Naive B cell (primary cell): ENCODE measurements around the gene POLR3C. TPM values are rescaled to one million over a fixed set of nuclear protein-coding genes. Genes with fewer than 3 reads are reported as not detected.
"Not testable (repeated sequence)": the region's sequence is repeated elsewhere in the genome, so short reads cannot be mapped to it uniquely, and the experiment has no call there.

Experiments used
- ATAC-seq, 2 donors: fragments of 150-1000 bp; cut with Tn5 transposase; 2 replicates each; pipeline ENCODE4 v1.10.0; 2021; ENCODE audit warnings: low read depth in 2 of 2, mild to moderate bottlenecking in 2 of 2, moderate library complexity in 2 of 2
- DNase-seq: peaks from one replicate; pipeline ENCODE4 v3.0.0; 2022
- H3K27ac Mint-ChIP-seq, 6 donors: one replicate each; pipeline ENCODE4 v1.8.0; 2020 to 2022; ENCODE audit warnings: mild to moderate bottlenecking in 6 of 6, mixed read lengths in 6 of 6, moderate library complexity in 5 of 6, inconsistent platforms in 2 of 6
- H3K27me3 Mint-ChIP-seq, 3 donors: one replicate each; pipeline ENCODE4 v1.8.0; 2021 to 2022; ENCODE audit warnings: mixed read lengths in 3 of 3, mild to moderate bottlenecking in 1 of 3
- H3K36me3 Mint-ChIP-seq, 2 donors: one replicate each; pipeline ENCODE4 v1.8.0; 2020 to 2022; ENCODE audit warnings: mixed read lengths in 2 of 2, inconsistent platforms in 1 of 2, mild to moderate bottlenecking in 1 of 2
- H3K4me1 Mint-ChIP-seq, 3 donors: one replicate each; pipeline ENCODE4 v1.8.0; 2020 to 2022; ENCODE audit warnings: mixed read lengths in 3 of 3, inconsistent platforms in 1 of 3, mild to moderate bottlenecking in 1 of 3, moderate library complexity in 1 of 3
- H3K4me3 Mint-ChIP-seq, 8 donors: one replicate each; pipeline ENCODE4 v1.8.0; 2020 to 2022; ENCODE audit warnings: mild to moderate bottlenecking in 8 of 8, mixed read lengths in 8 of 8, moderate library complexity in 8 of 8, inconsistent platforms in 2 of 8
- H3K9me3 Mint-ChIP-seq, 7 donors: one replicate each; pipeline ENCODE4 v1.8.0; 2020 to 2022; ENCODE audit warnings: mixed read lengths in 7 of 7, mild to moderate bottlenecking in 5 of 7, inconsistent platforms in 2 of 7, moderate library complexity in 1 of 7
- polyA plus RNA-seq, 6 donors: library from polyadenylated mRNA; unstranded; fragments of 300-500 nt; fragmentation: Illumina TruSeq; gene quantifications; one replicate each; pipeline ENCODE4 v1.2.3, GENCODE V29; 2021; ENCODE audit warnings: low read depth in 6 of 6

Gene POLR3C
- polyA plus RNA-seq, 6 donors from 2014 or later, result 47.6 to 114 (median 63.3) TPM

GRCh38 chr1:145830810-145831209 lies 6.8 kb downstream of the POLR3C start:
- not testable (repeated sequence) for DNase-seq, ATAC-seq, H3K9me3 Mint-ChIP-seq, H3K4me3 Mint-ChIP-seq, H3K27me3 Mint-ChIP-seq
- Mint-ChIP-seq H3K36me3 (peaks cover 49 to 50% of the 10 kb centered on the region in 2 donors), H3K27ac (peak overlapping the region in 1 of 6 donors; percentile 49), H3K4me1 (peaks cover 10 to 17% (median 13%) of the 10 kb centered on the region in 3 donors)

- no peak overlapping the region for H3K4me3 Mint-ChIP-seq
- ATAC-seq, result no peak
- no peak overlapping the region for H3K27ac Mint-ChIP-seq
- H3K27me3 Mint-ChIP-seq, result no peaks in the 10 kb centered on the region
- H3K4me1 Mint-ChIP-seq, result no peaks in the 10 kb centered on the region
- H3K9me3 Mint-ChIP-seq, result no peaks in the 10 kb centered on the region
- DNase-seq, result no peak
- peaks cover 16 to 22% of the 10 kb centered on the region in 2 donors for H3K36me3 Mint-ChIP-seq
Observed at GRCh38 chr1:145837656-145838055, 13.7 kb downstream of the POLR3C start.

GRCh38 chr1:145843031-145843430 lies 19.0 kb downstream of the POLR3C start:
- peaks cover 6 to 9% (median 8%) of the 10 kb centered on the region in 3 donors for H3K4me1 Mint-ChIP-seq
- H3K9me3 Mint-ChIP-seq, result no peaks in the 10 kb centered on the region
- H3K27me3 Mint-ChIP-seq, result no peaks in the 10 kb centered on the region
- peaks cover 14 to 16% of the 10 kb centered on the region in 2 donors for H3K36me3 Mint-ChIP-seq
- no peak overlapping the region for H3K4me3 Mint-ChIP-seq
- DNase-seq (no peak), ATAC-seq (no peak)
- H3K27ac Mint-ChIP-seq, result no peak overlapping the region

- Mint-ChIP-seq H3K4me3 (no peak overlapping the region), H3K27ac (no peak overlapping the region), H3K4me1 (peaks cover 6 to 9% (median 8%) of the 10 kb centered on the region in 3 donors), H3K36me3 (peaks cover 13 to 16% of the 10 kb centered on the region in 2 donors), H3K9me3 (no peaks in the 10 kb centered on the region), H3K27me3 (no peaks in the 10 kb centered on the region)
- ATAC-seq (peak; percentile 92 to 93), DNase-seq (peak; percentile 81)
Observed at GRCh38 chr1:145845144-145845513, 21.1 kb downstream of the POLR3C start.

- peak; percentile 77 for DNase-seq
- Mint-ChIP-seq H3K4me3 (no peak within 1 kb of the TSS), H3K36me3 (peaks cover 15 to 19% of the 10 kb centered on the region in 2 donors), H3K27ac (peak within 1 kb of the TSS in 2 of 6 donors; percentile 85 to 92), H3K4me1 (peaks cover 6 to 9% (median 8%) of the 10 kb centered on the region in 3 donors), H3K27me3 (no peaks in the 10 kb centered on the region), H3K9me3 (no peaks in the 10 kb centered on the region)
- peak; percentile 69 to 72 for ATAC-seq
Observed at GRCh38 chr1:145845514-145846161, 21.6 kb downstream of the POLR3C start, which contains the start of gene NUDT17. TSS of gene NUDT17 (plus strand) at chr1:145845630. CDS start at chr1:145845641, 11 bp downstream.

GRCh38 chr1:145846201-145846612 lies 22.2 kb downstream of the POLR3C start:
- peak; percentile 26 for DNase-seq
- no peaks in the 10 kb centered on the region for H3K9me3 Mint-ChIP-seq
- no peak for ATAC-seq
- no peaks in the 10 kb centered on the region for H3K27me3 Mint-ChIP-seq
- no peak overlapping the region for H3K4me3 Mint-ChIP-seq
- peak overlapping the region in 2 of 6 donors; percentile 85 to 92 for H3K27ac Mint-ChIP-seq
- H3K4me1 Mint-ChIP-seq, result peaks cover 6 to 9% (median 8%) of the 10 kb centered on the region in 3 donors
- peaks cover 19 to 20% of the 10 kb centered on the region in 2 donors for H3K36me3 Mint-ChIP-seq

- Mint-ChIP-seq H3K36me3 (peaks cover 10 to 17% of the 10 kb centered on the region in 2 donors), H3K9me3 (no peaks in the 10 kb centered on the region), H3K4me3 (peak overlapping the region in 1 of 8 donors; percentile 4), H3K27ac (no peak overlapping the region), H3K27me3 (no peaks in the 10 kb centered on the region), H3K4me1 (peaks cover 6 to 9% (median 8%) of the 10 kb centered on the region in 3 donors)
- DNase-seq (no peak), ATAC-seq (no peak)
Observed at GRCh38 chr1:145847827-145848226, 23.8 kb downstream of the POLR3C start.

- no peak overlapping the region for H3K27ac Mint-ChIP-seq
- H3K27me3 Mint-ChIP-seq, result no peaks in the 10 kb centered on the region
- peaks cover 10 to 21% of the 10 kb centered on the region in 2 donors for H3K36me3 Mint-ChIP-seq
- DNase-seq (no peak), ATAC-seq (no peak)
- no peaks in the 10 kb centered on the region for H3K9me3 Mint-ChIP-seq
- H3K4me3 Mint-ChIP-seq, result no peak overlapping the region
- H3K4me1 Mint-ChIP-seq, result peaks cover 6 to 9% (median 8%) of the 10 kb centered on the region in 3 donors
Observed at GRCh38 chr1:145849356-145850160, 25.6 kb downstream of the POLR3C start.

GRCh38 chr1:145855426-145855948 lies 31.5 kb downstream of the POLR3C start:
- H3K36me3 Mint-ChIP-seq, result peaks cover 6 to 27% of the 10 kb centered on the region in 2 donors
- DNase-seq, result no peak
- no peaks in the 10 kb centered on the region for H3K27me3 Mint-ChIP-seq
- ATAC-seq, result no peak
- no peaks in the 10 kb centered on the region for H3K9me3 Mint-ChIP-seq
- H3K4me1 Mint-ChIP-seq, result peaks cover 18 to 36% (median 24%) of the 10 kb centered on the region in 3 donors
- peak overlapping the region in 1 of 6 donors; percentile 15 for H3K27ac Mint-ChIP-seq
- H3K4me3 Mint-ChIP-seq, result peak overlapping the region in 4 of 8 donors; percentile 2 to 95 (median 62)

GRCh38 chr1:145857170-145857569 lies 33.2 kb downstream of the POLR3C start:
- Mint-ChIP-seq H3K9me3 (no peaks in the 10 kb centered on the region), H3K27ac (no peak overlapping the region), H3K4me3 (peak overlapping the region in 4 of 8 donors; percentile 12 to 98 (median 96)), H3K4me1 (peaks cover 18 to 36% (median 24%) of the 10 kb centered on the region in 3 donors), H3K27me3 (peaks cover 0 to 5% (median 0%) of the 10 kb centered on the region in 3 donors), H3K36me3 (peaks cover 0 to 20% of the 10 kb centered on the region in 2 donors)
- ATAC-seq (no peak), DNase-seq (no peak)

- Mint-ChIP-seq H3K4me3 (peak overlapping the region; percentile 93 to 99 (median 96)), H3K9me3 (no peaks in the 10 kb centered on the region), H3K27ac (peak overlapping the region; percentile 20 to 97 (median 78)), H3K27me3 (peaks cover 0 to 5% (median 0%) of the 10 kb centered on the region in 3 donors), H3K4me1 (peaks cover 18 to 36% (median 24%) of the 10 kb centered on the region in 3 donors), H3K36me3 (peaks cover 0 to 12% of the 10 kb centered on the region in 2 donors)
- no peak for DNase-seq
- ATAC-seq, result peak; percentile 50 to 53
Observed at GRCh38 chr1:145858238-145858900, 34.4 kb downstream of the POLR3C start.

- ATAC-seq (peak; percentile 87 to 88), DNase-seq (peak; percentile 84)
- Mint-ChIP-seq H3K27me3 (peaks cover 4 to 6% (median 5%) of the 10 kb centered on the region in 3 donors), H3K36me3 (peaks cover 0 to 12% of the 10 kb centered on the region in 2 donors), H3K27ac (peak within 1 kb of the TSS; percentile 49 to 97 (median 83)), H3K9me3 (no peaks in the 10 kb centered on the region), H3K4me1 (peaks cover 18 to 36% (median 24%) of the 10 kb centered on the region in 3 donors), H3K4me3 (peak within 1 kb of the TSS; percentile 93 to 99 (median 96))
Observed at GRCh38 chr1:145858901-145859490, 35.0 kb downstream of the POLR3C start, which contains the start of gene PIAS3. TSS of gene PIAS3 (minus strand) at chr1:145859081. CDS start at chr1:145858990, 91 bp downstream.
